Fibroblast of mammary gland (primary cell): ENCODE results near the gene EPN1.

Experiments
- DNase-seq: peaks from one replicate; pipeline ENCODE4 v3.0.0-alpha.2; 2010; ENCODE audit warnings: low read depth
- H3K4me3 ChIP-seq: 2 replicates; pipeline ENCODE4 v1.5.1; 2011; ENCODE audit warnings: low read depth, mild to moderate bottlenecking, low read length, moderate library complexity; ENCODE audit not compliant: control insufficient read depth
- TF ChIP-seq, protein P1 (sequence below): conservative IDR thresholded peaks from 2 replicates; pipeline ENCODE4 v1.5.1; 2011; ENCODE audit warnings: low read depth, low read length, inconsistent platforms; ENCODE audit not compliant: control insufficient read depth, insufficient read depth

Gene EPN1

DNA sequence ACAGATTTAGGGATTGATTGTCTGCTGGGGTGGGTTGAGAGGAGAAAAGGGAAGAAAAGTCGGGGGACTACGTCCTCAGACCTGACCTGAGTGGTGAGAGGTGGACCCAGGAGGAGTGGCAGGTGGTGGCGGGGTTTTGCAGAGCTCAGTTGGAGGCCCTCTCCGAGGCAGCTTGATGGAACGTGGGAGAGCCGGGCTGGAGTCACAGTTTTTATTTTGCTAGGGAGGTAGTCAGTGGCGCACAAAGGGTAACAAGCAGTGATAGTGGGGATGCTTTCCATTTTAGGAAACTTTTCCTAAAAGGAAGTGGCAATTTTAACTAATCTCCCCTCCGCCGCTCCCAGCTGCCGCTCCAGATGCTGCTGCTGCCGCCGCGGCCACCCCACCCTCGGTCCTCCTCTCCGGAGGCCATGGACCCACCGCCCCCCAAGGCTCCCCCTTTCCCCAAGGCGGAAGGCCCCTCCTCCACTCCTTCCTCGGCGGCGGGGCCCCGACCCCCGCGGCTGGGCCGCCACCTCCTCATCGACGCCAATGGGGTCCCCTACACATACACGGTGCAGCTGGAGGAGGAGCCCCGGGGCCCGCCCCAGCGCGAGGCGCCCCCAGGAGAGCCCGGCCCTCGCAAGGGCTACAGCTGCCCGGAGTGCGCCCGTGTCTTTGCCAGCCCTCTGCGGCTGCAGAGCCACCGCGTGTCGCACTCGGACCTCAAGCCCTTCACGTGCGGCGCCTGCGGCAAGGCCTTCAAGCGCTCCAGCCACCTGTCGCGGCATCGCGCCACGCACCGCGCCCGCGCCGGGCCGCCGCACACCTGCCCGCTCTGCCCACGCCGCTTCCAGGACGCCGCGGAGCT lies 32.6 kb upstream of the EPN1 start:
- TF ChIP-seq, protein P1, sequence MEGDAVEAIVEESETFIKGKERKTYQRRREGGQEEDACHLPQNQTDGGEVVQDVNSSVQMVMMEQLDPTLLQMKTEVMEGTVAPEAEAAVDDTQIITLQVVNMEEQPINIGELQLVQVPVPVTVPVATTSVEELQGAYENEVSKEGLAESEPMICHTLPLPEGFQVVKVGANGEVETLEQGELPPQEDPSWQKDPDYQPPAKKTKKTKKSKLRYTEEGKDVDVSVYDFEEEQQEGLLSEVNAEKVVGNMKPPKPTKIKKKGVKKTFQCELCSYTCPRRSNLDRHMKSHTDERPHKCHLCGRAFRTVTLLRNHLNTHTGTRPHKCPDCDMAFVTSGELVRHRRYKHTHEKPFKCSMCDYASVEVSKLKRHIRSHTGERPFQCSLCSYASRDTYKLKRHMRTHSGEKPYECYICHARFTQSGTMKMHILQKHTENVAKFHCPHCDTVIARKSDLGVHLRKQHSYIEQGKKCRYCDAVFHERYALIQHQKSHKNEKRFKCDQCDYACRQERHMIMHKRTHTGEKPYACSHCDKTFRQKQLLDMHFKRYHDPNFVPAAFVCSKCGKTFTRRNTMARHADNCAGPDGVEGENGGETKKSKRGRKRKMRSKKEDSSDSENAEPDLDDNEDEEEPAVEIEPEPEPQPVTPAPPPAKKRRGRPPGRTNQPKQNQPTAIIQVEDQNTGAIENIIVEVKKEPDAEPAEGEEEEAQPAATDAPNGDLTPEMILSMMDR, result no peak
- DNase-seq, result no peak
- peak overlapping the region; percentile 77 for H3K4me3 ChIP-seq

DNA sequence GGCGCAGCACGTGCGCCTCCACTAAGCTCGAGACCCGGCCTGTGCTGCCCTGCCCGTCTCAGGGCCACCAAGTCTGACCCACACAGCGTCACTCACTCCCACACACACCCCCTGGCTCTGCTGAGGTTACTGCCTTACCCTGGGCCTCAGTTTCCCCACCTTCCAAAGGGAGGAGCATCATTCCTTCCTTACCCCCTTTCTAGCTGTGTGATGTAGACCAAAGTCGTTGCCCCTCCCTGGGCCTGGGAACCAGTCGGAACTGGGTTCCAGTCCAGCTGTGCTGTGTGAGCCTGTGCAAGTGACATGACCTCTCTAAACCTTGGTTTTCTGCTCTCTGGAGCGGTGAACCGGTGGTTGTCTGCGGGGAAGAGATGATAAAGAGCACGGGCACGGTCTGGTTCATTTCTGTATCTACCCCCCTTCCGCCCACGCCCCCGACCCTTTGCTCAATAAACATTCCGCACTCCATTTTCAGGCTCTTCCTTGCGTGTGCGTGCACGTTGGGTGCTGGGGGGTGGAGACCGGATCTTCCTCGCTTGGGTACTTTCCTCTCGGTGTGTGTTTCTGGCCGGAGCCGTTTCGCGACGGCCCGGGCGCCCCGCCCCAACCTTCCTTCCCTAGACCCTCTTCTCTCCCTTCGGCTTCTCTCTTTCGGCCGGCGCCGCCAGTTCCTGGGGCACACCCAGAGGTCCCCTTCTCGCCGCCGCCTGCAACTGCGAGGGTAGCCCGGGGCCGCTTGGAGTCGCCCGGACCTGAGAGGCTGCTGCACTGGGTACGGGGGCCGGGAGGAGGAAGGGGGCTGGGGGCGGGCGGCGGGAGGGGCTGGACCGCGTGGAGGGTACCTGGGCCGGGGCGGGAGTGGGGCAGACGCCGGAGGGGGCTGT lies 31.8 kb upstream of the EPN1 start, which contains the start of gene ZNF581:
ZNF581 (plus strand) TSS at position 647 of the 884 bp plus-strand sequence. CDS start 923 bp downstream, outside the sequence.
- DNase-seq, result peak; percentile 72
- TF ChIP-seq, protein P1, result no peak
- H3K4me3 ChIP-seq, result peak within 1 kb of the TSS; percentile 77

DNA sequence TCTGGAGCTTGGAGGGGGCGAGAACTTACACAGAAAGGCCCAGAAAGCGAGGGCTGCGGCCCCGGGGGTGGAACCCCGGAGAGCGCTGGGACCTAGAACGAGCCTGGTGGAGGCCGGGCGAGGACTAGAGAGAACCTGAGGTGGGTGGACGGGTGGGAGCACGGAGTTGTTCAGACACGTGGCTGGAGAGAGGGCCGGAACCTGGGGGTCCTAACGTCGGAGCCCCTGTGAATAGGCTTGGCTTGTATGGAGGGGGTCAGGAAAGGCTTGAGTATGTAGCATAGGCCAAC lies 31.2 kb upstream of the EPN1 start:
- H3K4me3 ChIP-seq, result peak overlapping the region; percentile 77
- DNase-seq, result no peak
- TF ChIP-seq, protein P1, result no peak

DNA sequence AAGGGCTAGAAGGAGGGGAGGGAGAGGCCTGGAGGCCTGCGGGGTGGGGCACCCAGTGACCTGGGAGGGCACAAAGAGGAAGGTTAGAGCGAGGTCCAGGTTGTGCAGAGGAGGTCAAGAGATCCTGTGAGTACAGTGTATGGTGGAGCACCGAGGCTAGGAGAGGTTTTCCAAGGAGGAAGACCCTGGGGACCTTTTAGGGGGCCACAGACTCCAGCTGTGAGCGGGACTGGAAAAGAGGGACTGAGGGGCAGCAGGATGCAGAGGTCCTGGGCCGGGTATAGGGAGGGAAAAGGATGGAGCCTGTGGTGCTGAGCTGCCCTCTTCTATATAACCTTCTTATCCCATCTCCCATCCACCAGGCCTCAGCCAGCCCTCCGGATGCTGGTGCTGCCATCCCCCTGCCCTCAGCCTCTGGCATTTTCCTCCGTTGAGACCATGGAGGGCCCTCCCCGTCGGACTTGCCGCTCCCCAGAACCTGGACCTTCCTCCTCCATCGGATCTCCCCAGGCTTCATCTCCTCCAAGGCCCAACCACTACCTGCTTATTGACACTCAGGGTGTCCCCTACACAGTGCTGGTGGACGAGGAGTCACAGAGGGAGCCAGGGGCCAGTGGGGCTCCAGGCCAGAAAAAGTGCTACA lies 30.7 kb upstream of the EPN1 start:
- H3K4me3 ChIP-seq, result peak overlapping the region; percentile 77
- TF ChIP-seq, protein P1, result no peak
- no peak for DNase-seq

DNA sequence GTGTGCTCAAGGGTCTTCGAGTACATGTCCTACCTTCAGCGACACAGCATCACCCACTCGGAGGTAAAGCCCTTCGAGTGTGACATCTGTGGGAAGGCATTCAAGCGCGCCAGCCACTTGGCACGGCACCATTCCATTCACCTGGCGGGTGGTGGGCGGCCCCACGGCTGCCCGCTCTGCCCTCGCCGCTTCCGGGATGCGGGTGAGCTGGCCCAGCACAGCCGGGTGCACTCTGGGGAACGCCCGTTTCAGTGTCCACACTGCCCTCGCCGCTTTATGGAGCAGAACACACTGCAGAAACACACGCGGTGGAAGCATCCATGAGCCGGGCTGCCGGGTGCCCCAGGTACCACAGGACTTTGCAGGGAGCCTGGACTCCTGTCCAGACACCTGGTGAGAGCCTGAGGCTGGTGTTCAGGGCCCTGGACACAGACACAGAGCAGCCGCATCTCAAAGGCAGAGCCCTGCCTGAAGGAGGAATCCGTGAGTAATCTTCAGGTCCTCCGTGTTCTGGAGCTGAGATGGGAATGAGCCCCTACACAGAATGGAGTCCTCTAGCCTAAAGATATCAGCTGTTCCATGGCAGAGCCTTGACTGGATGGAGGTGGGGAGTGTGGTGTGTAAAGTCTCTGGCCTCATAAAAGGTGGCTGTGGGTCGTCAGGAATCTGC lies 30.0 kb upstream of the EPN1 start:
- peak overlapping the region; percentile 77 for H3K4me3 ChIP-seq
- TF ChIP-seq, protein P1, result no peak
- DNase-seq, result no peak

DNA sequence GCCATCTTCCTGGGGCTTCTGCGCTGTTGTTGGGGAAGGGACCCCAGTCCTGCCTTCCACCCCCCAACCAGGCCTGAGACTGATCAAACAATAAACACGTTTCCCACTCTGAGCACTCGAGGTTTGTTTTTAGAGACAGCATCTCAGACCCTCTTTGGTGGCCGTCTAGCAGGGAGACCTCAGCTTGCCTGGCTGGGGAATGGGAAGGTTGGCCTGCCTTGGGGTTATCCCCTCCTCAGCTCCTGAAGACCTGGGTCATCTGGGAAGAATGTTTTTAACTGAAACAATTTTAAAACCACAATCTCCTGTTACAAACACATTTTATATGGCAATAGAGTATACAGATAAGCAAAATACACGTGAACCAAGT lies 29.5 kb upstream of the EPN1 start:
- no peak for DNase-seq
- TF ChIP-seq, protein P1, result no peak

More for the DNA sequence above, 29.5 kb upstream of the EPN1 start:
- H3K4me3 ChIP-seq, result no peak overlapping the region
